ENCODE results near the gene CCDC172. TPM values are rescaled to one million over a fixed set of nuclear protein-coding genes. Genes with fewer than 3 reads are reported as not detected.

CCDC172 gene
- total RNA-seq, 1 donor from 2014 or later, result not detected

DNA sequence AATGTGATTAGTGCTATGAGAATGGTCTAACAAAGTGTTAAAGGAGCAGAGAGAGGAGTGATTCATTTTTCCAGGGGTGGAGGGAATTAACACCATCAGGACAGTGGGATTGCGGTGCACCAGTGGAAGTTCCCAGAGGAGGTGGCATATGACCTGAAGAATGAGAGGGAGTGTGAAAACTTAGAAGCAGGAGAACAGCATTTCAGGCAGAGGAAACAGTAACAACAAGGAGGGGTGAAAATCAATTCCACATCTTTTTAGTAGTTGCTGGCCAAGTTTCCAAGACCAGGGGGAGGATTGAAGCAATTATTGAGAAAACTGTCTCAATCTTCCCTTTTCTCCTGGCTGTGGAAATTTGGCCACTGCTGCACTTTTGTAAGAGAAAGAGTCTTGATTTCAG is 23.7 kb upstream of the CCDC172 start:
- Mint-ChIP-seq H3K27me3 (ENCODE audit: low read depth) (no peaks in the 10 kb centered on the region), H3K27ac (ENCODE audit: unreplicated experiment) (no peak overlapping the region)
- no peak for DNase-seq (ENCODE audit: low read depth, low spot score)

DNA sequence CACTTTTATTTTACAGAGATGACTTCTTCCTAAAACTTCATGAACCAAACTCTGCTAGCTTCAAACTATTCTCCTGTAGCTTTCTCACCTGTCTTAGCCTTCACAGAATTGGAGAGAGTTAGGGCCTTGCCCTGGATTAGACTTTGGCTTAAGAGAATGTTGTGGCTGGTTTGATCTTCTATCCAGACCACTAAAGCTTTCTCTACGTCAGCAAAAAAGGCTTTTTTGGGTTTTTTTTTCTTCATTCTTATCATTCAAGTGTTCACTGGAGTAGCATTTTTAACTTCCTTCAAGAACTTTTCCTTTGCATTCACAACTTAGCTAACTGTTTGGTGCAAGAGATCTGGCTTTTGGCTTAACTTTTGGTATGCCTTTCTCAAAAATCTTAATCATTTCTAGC is 19.3 kb upstream of the CCDC172 start:
- DNase-seq (ENCODE audit: low read depth, low spot score), result no peak
- TF ChIP-seq, protein P1, sequence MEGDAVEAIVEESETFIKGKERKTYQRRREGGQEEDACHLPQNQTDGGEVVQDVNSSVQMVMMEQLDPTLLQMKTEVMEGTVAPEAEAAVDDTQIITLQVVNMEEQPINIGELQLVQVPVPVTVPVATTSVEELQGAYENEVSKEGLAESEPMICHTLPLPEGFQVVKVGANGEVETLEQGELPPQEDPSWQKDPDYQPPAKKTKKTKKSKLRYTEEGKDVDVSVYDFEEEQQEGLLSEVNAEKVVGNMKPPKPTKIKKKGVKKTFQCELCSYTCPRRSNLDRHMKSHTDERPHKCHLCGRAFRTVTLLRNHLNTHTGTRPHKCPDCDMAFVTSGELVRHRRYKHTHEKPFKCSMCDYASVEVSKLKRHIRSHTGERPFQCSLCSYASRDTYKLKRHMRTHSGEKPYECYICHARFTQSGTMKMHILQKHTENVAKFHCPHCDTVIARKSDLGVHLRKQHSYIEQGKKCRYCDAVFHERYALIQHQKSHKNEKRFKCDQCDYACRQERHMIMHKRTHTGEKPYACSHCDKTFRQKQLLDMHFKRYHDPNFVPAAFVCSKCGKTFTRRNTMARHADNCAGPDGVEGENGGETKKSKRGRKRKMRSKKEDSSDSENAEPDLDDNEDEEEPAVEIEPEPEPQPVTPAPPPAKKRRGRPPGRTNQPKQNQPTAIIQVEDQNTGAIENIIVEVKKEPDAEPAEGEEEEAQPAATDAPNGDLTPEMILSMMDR (conservative IDR thresholded peaks at IDR 0.05), result no peak
- H3K4me3 Mint-ChIP-seq, result no peak overlapping the region
- no peaks in the 10 kb centered on the region for H3K4me1 Mint-ChIP-seq
- no peaks in the 10 kb centered on the region for H3K27me3 Mint-ChIP-seq (ENCODE audit: low read depth)
- H3K27ac Mint-ChIP-seq (ENCODE audit: unreplicated experiment), result no peak overlapping the region
- no peaks in the 10 kb centered on the region for H3K36me3 Mint-ChIP-seq (ENCODE audit: low read depth)
- H3K9me3 Mint-ChIP-seq, result no peaks in the 10 kb centered on the region

More for the DNA sequence above, 23.7 kb upstream of the CCDC172 start:
- Mint-ChIP-seq H3K4me1 (no peaks in the 10 kb centered on the region), H3K4me3 (no peak overlapping the region), H3K36me3 (ENCODE audit: low read depth) (no peaks in the 10 kb centered on the region), H3K9me3 (no peaks in the 10 kb centered on the region)
- TF ChIP-seq, protein P1 (conservative IDR thresholded peaks at IDR 0.05), result no peak

DNA sequence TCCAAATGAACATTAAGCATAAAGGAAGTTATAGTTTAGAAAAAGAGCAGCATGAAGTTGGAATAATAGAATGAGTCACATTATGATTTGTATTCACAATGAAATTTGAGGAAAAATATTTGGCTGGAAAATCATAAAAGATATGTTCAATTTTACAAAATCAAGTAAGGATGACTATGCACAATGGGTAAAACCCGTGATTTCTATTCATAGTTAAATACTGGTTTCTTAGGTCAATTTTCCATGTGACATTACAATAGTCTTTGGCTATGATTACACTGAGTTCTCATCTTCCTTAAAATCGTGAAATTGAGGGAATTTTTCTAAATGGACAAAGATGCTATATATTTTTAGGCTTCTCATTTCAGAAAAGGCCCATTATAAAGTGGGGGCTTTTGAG is 17.4 kb upstream of the CCDC172 start:
- Mint-ChIP-seq H3K27ac (ENCODE audit: unreplicated experiment) (no peak overlapping the region), H3K4me1 (no peaks in the 10 kb centered on the region), H3K36me3 (ENCODE audit: low read depth) (no peaks in the 10 kb centered on the region), H3K4me3 (no peak overlapping the region), H3K9me3 (no peaks in the 10 kb centered on the region), H3K27me3 (ENCODE audit: low read depth) (no peaks in the 10 kb centered on the region)
- DNase-seq (ENCODE audit: low read depth, low spot score), result no peak
- TF ChIP-seq, protein P1 (conservative IDR thresholded peaks at IDR 0.05), result no peak

DNA sequence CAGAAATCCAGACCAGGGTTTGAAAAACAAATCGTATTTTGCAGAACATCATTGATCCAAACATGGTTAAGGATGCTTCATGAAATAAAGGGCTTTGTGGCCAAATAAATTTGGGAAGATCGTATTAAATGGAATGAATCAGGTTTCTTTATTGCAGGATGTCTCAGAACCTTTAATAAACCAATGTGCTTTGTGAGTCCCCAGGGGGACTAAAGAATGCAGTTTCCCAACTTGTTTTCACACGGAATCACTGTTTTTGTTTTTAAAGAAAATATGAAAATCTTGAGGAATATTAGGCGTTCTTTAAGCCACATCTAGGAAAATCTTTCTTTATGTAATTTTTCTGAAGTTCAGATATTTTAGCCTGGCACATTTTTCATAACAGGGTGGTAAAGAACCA is 16.8 kb upstream of the CCDC172 start:
- H3K36me3 Mint-ChIP-seq (ENCODE audit: low read depth), result no peaks in the 10 kb centered on the region
- H3K4me3 Mint-ChIP-seq, result no peak overlapping the region
- H3K9me3 Mint-ChIP-seq, result no peaks in the 10 kb centered on the region
- no peak for DNase-seq (ENCODE audit: low read depth, low spot score)
- no peak overlapping the region for H3K27ac Mint-ChIP-seq (ENCODE audit: unreplicated experiment)
- TF ChIP-seq, protein P1 (conservative IDR thresholded peaks at IDR 0.05), result no peak
- H3K27me3 Mint-ChIP-seq (ENCODE audit: low read depth), result no peaks in the 10 kb centered on the region
- no peaks in the 10 kb centered on the region for H3K4me1 Mint-ChIP-seq

DNA sequence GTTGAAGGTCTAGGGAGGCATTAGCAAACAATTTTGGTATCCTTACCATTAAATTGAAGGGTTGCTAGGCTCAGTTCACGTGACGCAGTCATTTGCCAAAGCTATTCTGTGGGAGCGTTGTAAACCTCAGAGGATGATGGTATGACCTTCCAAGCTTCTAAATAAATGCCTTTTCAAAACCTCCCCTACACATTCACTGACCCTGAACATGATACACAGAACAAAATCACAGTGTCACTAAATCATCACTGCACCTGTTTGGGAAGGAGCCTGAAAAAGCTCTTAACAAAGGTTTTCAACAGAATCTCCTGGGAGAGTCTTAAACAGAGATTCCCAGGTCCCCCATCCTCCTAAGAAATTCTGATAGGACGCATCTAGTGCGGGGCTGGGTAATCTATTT is 13.2 kb upstream of the CCDC172 start:
- no peak for DNase-seq (ENCODE audit: low read depth, low spot score)
- no peaks in the 10 kb centered on the region for H3K4me1 Mint-ChIP-seq
- TF ChIP-seq, protein P1 (conservative IDR thresholded peaks at IDR 0.05), result no peak
- no peak overlapping the region for H3K27ac Mint-ChIP-seq (ENCODE audit: unreplicated experiment)
- no peak overlapping the region for H3K4me3 Mint-ChIP-seq
- no peaks in the 10 kb centered on the region for H3K36me3 Mint-ChIP-seq (ENCODE audit: low read depth)
- no peaks in the 10 kb centered on the region for H3K27me3 Mint-ChIP-seq (ENCODE audit: low read depth)
- H3K9me3 Mint-ChIP-seq, result no peaks in the 10 kb centered on the region
